PC-3 (cell line): ENCODE results near the gene UBE2C.

Source experiments
- CTCF ChIP-seq: fragments of 300-600 bp; sonication (generic); conservative IDR thresholded peaks from 2 replicates; pipeline ENCODE4 v1.5.1; 2017; ENCODE audit warnings: antibody characterized with exemption, low read depth, mild to moderate bottlenecking, low read length
- EZH2 ChIP-seq: fragments of 300-600 bp; sonication (generic); IDR thresholded peaks from one replicate; pipeline ENCODE4 v1.6.1; 2017; ENCODE audit warnings: antibody characterized with exemption, mild to moderate bottlenecking, low read length; ENCODE audit not compliant: unreplicated experiment
- EZH2phosphoT487 ChIP-seq: fragments of 300-600 bp; sonication (generic); IDR thresholded peaks from 2 replicates; pipeline ENCODE4 v1.6.1; 2018; ENCODE audit warnings: mild to moderate bottlenecking, antibody characterized with exemption, low read length, borderline replicate concordance

GRCh38 chr20:45768479-45768878 is 44.0 kb upstream of the UBE2C start:
- TF ChIP-seq CTCF (no peak), EZH2 (no peak), EZH2phosphoT487 (no peak)
